ENCODE results near the gene TXNL4A. TPM values are rescaled to one million over a fixed set of nuclear protein-coding genes. Genes with fewer than 3 reads are reported as not detected.

The TXNL4A gene
- polyA plus RNA-seq, 1 of the 3 experiments (the other 2 are of a cell fraction) = 158 TPM

GRCh38 chr18:80006724-80007123, 18.4 kb upstream of the TXNL4A start:
- H3K9me3 ChIP-seq = no peaks in the 10 kb centered on the region
- peaks cover 0 to 10% of the 10 kb centered on the region in 2 experiments; a peak in 1 of 4 replicates for H3K4me1 ChIP-seq (ENCODE audit: control insufficient read depth in 1 of 2, insufficient read depth in 2 of 2, low read depth in 1 of 2, low read length in 1 of 2)
- no peak overlapping the region for H3K27ac ChIP-seq (ENCODE audit: low read depth in 2 of 2, low read length in 1 of 2)
- POLR2A ChIA-PET = no interaction called here
- no peaks in the 10 kb centered on the region for H4K20me1 ChIP-seq (ENCODE audit: insufficient read depth)
- H3K27me3 ChIP-seq (ENCODE audit: insufficient read depth) = no peaks in the 10 kb centered on the region
- no peak for DNase-seq
- no peak overlapping the region for H3K4me3 ChIP-seq (ENCODE audit: low read depth in 2 of 2, low read length in 1 of 2)
- TF ChIP-seq USF1 (IDR thresholded peaks at IDR 0.05; ENCODE audit: borderline replicate concordance, low read depth) (no peak), RAD21 (IDR thresholded peaks at IDR 0.05; ENCODE audit: low read length) (no peak), CHD2 (IDR thresholded peaks at IDR 0.05; ENCODE audit: low read length, partially characterized antibody) (no peak), IRF3 (IDR thresholded peaks at IDR 0.05; ENCODE audit: low read depth, low read length) (no peak), PBX3 (IDR thresholded peaks at IDR 0.05) (no peak), YY1 (IDR thresholded peaks at IDR 0.05; ENCODE audit: low read depth) (no peak), FOSL2 (IDR thresholded peaks at IDR 0.05; ENCODE audit: borderline replicate concordance, low read depth) (no peak), RFX5 (IDR thresholded peaks at IDR 0.05; ENCODE audit: low read length) (no peak), MEF2A (IDR thresholded peaks at IDR 0.05; ENCODE audit: borderline replicate concordance, low read depth) (no peak), EZH2phosphoT487 (IDR thresholded peaks at IDR 0.05; ENCODE audit: borderline replicate concordance, low read depth) (no peak), GATA2 (CRISPR knock-in tag; IDR thresholded peaks at IDR 0.05) (no peak)
- H3K36me3 ChIP-seq (replicated peaks in 1 of 2; ENCODE audit: control insufficient read depth in 1 of 2, insufficient read depth in 2 of 2, low read length in 1 of 2) = no peaks in the 10 kb centered on the region
- H3K79me2 ChIP-seq (ENCODE audit: insufficient read depth) = no peaks in the 10 kb centered on the region
- no peaks in the 10 kb centered on the region for H3K9me2 ChIP-seq
- no peak overlapping the region for H3K4me2 ChIP-seq
- H3K9ac ChIP-seq = no peak overlapping the region
- CTCF ChIA-PET = no interaction called here
- WGBS (ENCODE audit: low lambda C conversion rate) = 77% methylated on average over 7 of the region's 7 CpGs
- peaks cover 13% of the 10 kb centered on the region for H3F3A ChIP-seq (replicated peaks; ENCODE audit: insufficient read depth)
- H2AFZ ChIP-seq (ENCODE audit: low read depth) = no peak overlapping the region

- 53% methylated on average over 10 of the region's 12 CpGs for WGBS (ENCODE audit: low lambda C conversion rate)
- no peak overlapping the region for H3K4me2 ChIP-seq
- H3K9me3 ChIP-seq = no peaks in the 10 kb centered on the region
- H3K27ac ChIP-seq (ENCODE audit: low read depth in 2 of 2, low read length in 1 of 2) = no peak overlapping the region
- peaks cover 0 to 2% of the 10 kb centered on the region in 2 experiments; a peak in 1 of 4 replicates for H3K4me1 ChIP-seq (ENCODE audit: control insufficient read depth in 1 of 2, insufficient read depth in 2 of 2, low read depth in 1 of 2, low read length in 1 of 2)
- H3K79me2 ChIP-seq (ENCODE audit: insufficient read depth) = no peaks in the 10 kb centered on the region
- peaks cover 1% of the 10 kb centered on the region for H3F3A ChIP-seq (replicated peaks; ENCODE audit: insufficient read depth)
- no peak for DNase-seq
- H3K9me2 ChIP-seq = no peaks in the 10 kb centered on the region
- H3K9ac ChIP-seq = no peak overlapping the region
- H3K36me3 ChIP-seq (replicated peaks in 1 of 2; ENCODE audit: control insufficient read depth in 1 of 2, insufficient read depth in 2 of 2, low read length in 1 of 2) = no peaks in the 10 kb centered on the region
- CTCF ChIA-PET = no interaction called here
- POLR2A ChIA-PET = no interaction called here
- H3K27me3 ChIP-seq (ENCODE audit: insufficient read depth) = no peaks in the 10 kb centered on the region
- H3K4me3 ChIP-seq (ENCODE audit: low read depth in 2 of 2, low read length in 1 of 2) = no peak overlapping the region
- no peak overlapping the region for H2AFZ ChIP-seq (ENCODE audit: low read depth)
- H4K20me1 ChIP-seq (ENCODE audit: insufficient read depth) = no peaks in the 10 kb centered on the region
- TF ChIP-seq MAX (IDR thresholded peaks at IDR 0.05; ENCODE audit: low read depth) (no peak), NFIC (IDR thresholded peaks at IDR 0.05; ENCODE audit: borderline replicate concordance) (no peak), FOXM1 (IDR thresholded peaks at IDR 0.05; ENCODE audit: low read depth) (no peak), RAD21 (IDR thresholded peaks at IDR 0.05; ENCODE audit: low read length) (no peak), REST (IDR thresholded peaks at IDR 0.05; ENCODE audit: low read depth, low read length) (no peak), MXI1 (IDR thresholded peaks at IDR 0.05; ENCODE audit: low read depth, low read length) (no peak), ELF1 (IDR thresholded peaks at IDR 0.05) (no peak), USF2 (IDR thresholded peaks at IDR 0.05; ENCODE audit: borderline replicate concordance, low read depth, low read length) (no peak), POLR2AphosphoS5 (IDR thresholded peaks at IDR 0.05; ENCODE audit: low read depth, low read length) (no peak), GABPA (IDR thresholded peaks at IDR 0.05; ENCODE audit: low read depth) (no peak), JUND (IDR thresholded peaks at IDR 0.05) (no peak)
Measured at GRCh38 chr18:80004600-80005342, 16.4 kb upstream of the TXNL4A start.

Data from SK-N-SH (cell line).